ENCODE measurements around the gene C3orf18. TPM values are rescaled to one million over a fixed set of nuclear protein-coding genes. Genes with fewer than 3 reads are reported as not detected.

C3orf18 gene
- total and polyA plus RNA-seq, 9 of the 15 experiments (the other 6 are each of a cell fraction or from before 2014, with no cell fraction given): 0.01 to 2.3 (median 0.94) TPM

DNA sequence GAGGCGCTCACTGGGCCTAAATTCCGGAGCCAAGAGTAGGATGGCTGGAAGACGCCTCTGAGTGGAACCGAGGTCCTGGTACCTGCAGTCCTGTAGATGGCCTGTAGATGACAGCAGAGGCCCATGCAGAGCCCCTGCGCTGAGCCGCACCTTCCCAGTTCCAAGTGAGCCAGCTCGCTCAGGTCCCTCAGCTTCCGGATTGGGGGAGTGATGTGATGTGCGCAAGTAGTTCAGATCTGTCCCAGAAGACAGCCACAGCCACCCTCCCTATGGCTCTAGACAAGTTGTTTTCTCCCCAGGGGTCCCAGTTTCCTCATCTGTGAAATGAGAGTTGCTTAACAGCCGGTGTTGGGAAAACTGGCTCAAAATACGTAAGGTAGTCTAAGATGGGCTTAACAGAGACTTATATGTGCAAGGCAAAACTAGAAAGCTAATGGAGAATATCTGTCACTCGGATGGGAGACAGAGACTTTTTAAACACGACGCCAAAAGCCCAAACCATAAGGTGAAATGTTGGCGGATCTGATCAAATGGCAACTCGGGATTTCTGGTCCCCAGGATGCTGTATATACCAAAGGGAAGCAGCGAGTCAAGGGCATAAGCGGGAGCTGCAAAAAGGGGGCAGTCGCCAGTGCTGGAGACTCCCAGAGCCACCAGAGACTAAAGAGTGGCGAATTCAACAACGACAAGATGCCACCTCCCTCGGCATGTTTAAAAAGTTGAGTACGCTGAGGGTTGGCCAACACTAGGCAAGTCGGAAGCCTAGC lies 48.6 kb upstream of the C3orf18 start (continued):
- TF ChIP-seq YY1 (IDR thresholded peaks at IDR 0.05; ENCODE audit: borderline replicate concordance in 1 of 3, control insufficient read depth in 1 of 3, extremely low read depth in 1 of 3, insufficient read depth in 3 of 3, insufficient read length in 1 of 3, insufficient replicate concordance in 2 of 3, low read depth in 1 of 3, low read length in 2 of 3) (no peak), ZNF133 (CRISPR knock-in tag; IDR thresholded peaks at IDR 0.05) (no peak), XRCC4 (IDR thresholded peaks at IDR 0.05; ENCODE audit: extremely low read depth, insufficient read depth, insufficient read length) (no peak), ZBTB33 (CRISPR knock-in tag; IDR thresholded peaks at IDR 0.05) (no peak), MTF1 (CRISPR knock-in tag; IDR thresholded peaks at IDR 0.05; ENCODE audit: borderline replicate concordance) (no peak), ZNF134 (CRISPR knock-in tag; conservative IDR thresholded peaks at IDR 0.05) (no peak), ETV5 (CRISPR knock-in tag; IDR thresholded peaks at IDR 0.05; ENCODE audit: low read depth) (no peak), MEF2D (tag; conservative IDR thresholded peaks at IDR 0.05; ENCODE audit: low read depth) (no peak), TEAD4 (IDR thresholded peaks at IDR 0.05; ENCODE audit: low read length) (no peak), TEAD4 (CRISPR knock-in tag; IDR thresholded peaks at IDR 0.05; ENCODE audit: borderline replicate concordance) (no peak), ZFX (CRISPR knock-in tag; IDR thresholded peaks at IDR 0.05) (no peak), FOXK1 (CRISPR knock-in tag; IDR thresholded peaks at IDR 0.05; ENCODE audit: borderline replicate concordance) (no peak), BRF2 (IDR thresholded peaks at IDR 0.05; ENCODE audit: borderline replicate concordance, insufficient read depth, insufficient read length) (no peak), HLTF (IDR thresholded peaks at IDR 0.05) (no peak), MBD2 (IDR thresholded peaks at IDR 0.05; ENCODE audit: borderline replicate concordance, low read depth) (no peak), NR2C2 (CRISPR knock-in tag; IDR thresholded peaks at IDR 0.05) (no peak), NR2C2 (tag; IDR thresholded peaks at IDR 0.05) (no peak), ZNF277 (CRISPR knock-in tag; IDR thresholded peaks at IDR 0.05; ENCODE audit: borderline replicate concordance) (no peak)
- TF ChIP-seq, protein P1, sequence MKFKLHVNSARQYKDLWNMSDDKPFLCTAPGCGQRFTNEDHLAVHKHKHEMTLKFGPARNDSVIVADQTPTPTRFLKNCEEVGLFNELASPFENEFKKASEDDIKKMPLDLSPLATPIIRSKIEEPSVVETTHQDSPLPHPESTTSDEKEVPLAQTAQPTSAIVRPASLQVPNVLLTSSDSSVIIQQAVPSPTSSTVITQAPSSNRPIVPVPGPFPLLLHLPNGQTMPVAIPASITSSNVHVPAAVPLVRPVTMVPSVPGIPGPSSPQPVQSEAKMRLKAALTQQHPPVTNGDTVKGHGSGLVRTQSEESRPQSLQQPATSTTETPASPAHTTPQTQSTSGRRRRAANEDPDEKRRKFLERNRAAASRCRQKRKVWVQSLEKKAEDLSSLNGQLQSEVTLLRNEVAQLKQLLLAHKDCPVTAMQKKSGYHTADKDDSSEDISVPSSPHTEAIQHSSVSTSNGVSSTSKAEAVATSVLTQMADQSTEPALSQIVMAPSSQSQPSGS (CRISPR knock-in tag; IDR thresholded peaks at IDR 0.05): no peak
- TF ChIP-seq, protein P2, sequence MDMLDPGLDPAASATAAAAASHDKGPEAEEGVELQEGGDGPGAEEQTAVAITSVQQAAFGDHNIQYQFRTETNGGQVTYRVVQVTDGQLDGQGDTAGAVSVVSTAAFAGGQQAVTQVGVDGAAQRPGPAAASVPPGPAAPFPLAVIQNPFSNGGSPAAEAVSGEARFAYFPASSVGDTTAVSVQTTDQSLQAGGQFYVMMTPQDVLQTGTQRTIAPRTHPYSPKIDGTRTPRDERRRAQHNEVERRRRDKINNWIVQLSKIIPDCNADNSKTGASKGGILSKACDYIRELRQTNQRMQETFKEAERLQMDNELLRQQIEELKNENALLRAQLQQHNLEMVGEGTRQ (CRISPR knock-in tag; IDR thresholded peaks at IDR 0.05): no peak
